Lung (tissue), 12 donors: ENCODE measurements around the gene ZNF587B. TPM values are rescaled to one million over a fixed set of nuclear protein-coding genes. Genes with fewer than 3 reads are reported as not detected.
"Not testable (repeated sequence)": the region's sequence is repeated elsewhere in the genome, so short reads cannot be mapped to it uniquely, and the experiment has no call there.

Experiments used
- ATAC-seq: fragments of 200-7000 bp; cut with Tn5 transposase; one replicate; pipeline ENCODE4 v1.9.1; 2020; ENCODE audit warnings: moderate number of reproducible peaks; ENCODE audit not compliant: insufficient read depth, low FRiP score
- DNase-seq, 3 donors: peaks; one replicate each; pipeline ENCODE4 v3.0.0-alpha.2; 2013 to 2017
- H3K27ac ChIP-seq, 2 donors: one replicate each; pipeline ENCODE4 v1.5.1; 2013; ENCODE audit warnings: mild to moderate bottlenecking in 2 of 2, moderate library complexity in 2 of 2, control low read depth in 1 of 2, inconsistent platforms in 1 of 2, low read depth in 1 of 2, low read length in 1 of 2
- H3K27me3 ChIP-seq, 3 donors: one replicate each; pipeline ENCODE4 v1.5.1; 2013; ENCODE audit warnings: low read length in 2 of 3; ENCODE audit not compliant: control insufficient read depth in 3 of 3, insufficient read depth in 3 of 3
- H3K36me3 ChIP-seq, 4 donors: one replicate each; pipeline ENCODE4 v1.5.1; 2013; ENCODE audit warnings: low read length in 4 of 4, mild to moderate bottlenecking in 1 of 4, moderate library complexity in 1 of 4; ENCODE audit not compliant: control insufficient read depth in 4 of 4, insufficient read depth in 4 of 4
- H3K4me1 ChIP-seq, 5 donors: one replicate each; pipeline ENCODE4 v1.5.1; 2013; ENCODE audit warnings: low read length in 5 of 5, mild to moderate bottlenecking in 2 of 5, moderate library complexity in 1 of 5; ENCODE audit not compliant: control insufficient read depth in 5 of 5, insufficient read depth in 5 of 5
- H3K4me3 ChIP-seq: one replicate; pipeline ENCODE4 v1.5.1; 2013; ENCODE audit warnings: mild to moderate bottlenecking, control low read depth, moderate library complexity
- H3K9ac ChIP-seq, 2 donors: one replicate each; pipeline ENCODE4 v1.5.1; 2013; ENCODE audit warnings: low read length in 2 of 2, control low read depth in 1 of 2; ENCODE audit not compliant: insufficient read depth in 1 of 2
- H3K9me3 ChIP-seq, 4 donors: one replicate each; pipeline ENCODE4 v1.5.1; 2013; ENCODE audit warnings: low read length in 3 of 4, mild to moderate bottlenecking in 1 of 4, moderate library complexity in 1 of 4; ENCODE audit not compliant: control insufficient read depth in 4 of 4, insufficient read depth in 3 of 4
- WGBS, 2 donors: extraction: QIAGEN DNeasy Blood & Tissue Kit; methylation state at CpG; one replicate each; pipeline ENCODE4 v1.1.7; 2013; 5-methylcytosine and 5-hydroxymethylcytosine counted together
- polyA plus RNA-seq, 2 donors: library from polyadenylated mRNA; stranded (reverse); fragments of 200-250 nt; gene quantifications; one replicate each; pipeline ENCODE4 v1.2.1, GENCODE V29; 2013
- total RNA-seq, 2 donors: library from RNA; depleted of rRNA in 1 of 2; stranded (reverse); fragments of >200 nt in 1 of 2; gene quantifications; one replicate each; pipeline ENCODE4 v1.2.1, GENCODE V29; 2014 to 2021
- TF ChIP-seq, protein P1 (sequence below): IDR thresholded peaks from 2 replicates; pipeline ENCODE4 v1.5.1; 2012; ENCODE audit warnings: mild to moderate bottlenecking; ENCODE audit errors: control extremely low read depth, extremely low read depth
- donor health status: control.
- donor health status: control.
- donor health status: Bipolar disorder and iron deficiency.
- donor health status: healthy.
- donor health status: DM: yes; HTN: yes; CAD: no.

The ZNF587B gene
- total and polyA plus RNA-seq, 4 donors: 4.0 to 31.7 (median 11.4) TPM

- no peak overlapping the region for H3K27ac ChIP-seq
- DNase-seq (no peak), ATAC-seq (no peak)
- peaks cover 0 to 12% (median under 1%) of the 10 kb centered on the region in 4 donors for H3K36me3 ChIP-seq
- H3K27me3 ChIP-seq: no peaks in the 10 kb centered on the region
- H3K9ac ChIP-seq: no peak overlapping the region
- TF ChIP-seq, protein P1, sequence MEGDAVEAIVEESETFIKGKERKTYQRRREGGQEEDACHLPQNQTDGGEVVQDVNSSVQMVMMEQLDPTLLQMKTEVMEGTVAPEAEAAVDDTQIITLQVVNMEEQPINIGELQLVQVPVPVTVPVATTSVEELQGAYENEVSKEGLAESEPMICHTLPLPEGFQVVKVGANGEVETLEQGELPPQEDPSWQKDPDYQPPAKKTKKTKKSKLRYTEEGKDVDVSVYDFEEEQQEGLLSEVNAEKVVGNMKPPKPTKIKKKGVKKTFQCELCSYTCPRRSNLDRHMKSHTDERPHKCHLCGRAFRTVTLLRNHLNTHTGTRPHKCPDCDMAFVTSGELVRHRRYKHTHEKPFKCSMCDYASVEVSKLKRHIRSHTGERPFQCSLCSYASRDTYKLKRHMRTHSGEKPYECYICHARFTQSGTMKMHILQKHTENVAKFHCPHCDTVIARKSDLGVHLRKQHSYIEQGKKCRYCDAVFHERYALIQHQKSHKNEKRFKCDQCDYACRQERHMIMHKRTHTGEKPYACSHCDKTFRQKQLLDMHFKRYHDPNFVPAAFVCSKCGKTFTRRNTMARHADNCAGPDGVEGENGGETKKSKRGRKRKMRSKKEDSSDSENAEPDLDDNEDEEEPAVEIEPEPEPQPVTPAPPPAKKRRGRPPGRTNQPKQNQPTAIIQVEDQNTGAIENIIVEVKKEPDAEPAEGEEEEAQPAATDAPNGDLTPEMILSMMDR: no peak
- 95 to 98% methylated on average over 6 of the region's 6 CpGs for WGBS, 2 donors
- H3K4me1 ChIP-seq: peaks cover 0 to 9% (median 6%) of the 10 kb centered on the region in 5 donors
- H3K9me3 ChIP-seq: peaks cover 0 to 24% (median 0%) of the 10 kb centered on the region in 4 donors
- H3K4me3 ChIP-seq: no peak overlapping the region
Measured at GRCh38 chr19:57825511-57825910, 4.6 kb upstream of the ZNF587B start.

- no peak overlapping the region for H3K4me3 ChIP-seq
- peaks cover 0 to 11% (median 8%) of the 10 kb centered on the region in 5 donors for H3K4me1 ChIP-seq
- H3K9ac ChIP-seq: no peak overlapping the region
- H3K27me3 ChIP-seq: no peaks in the 10 kb centered on the region
- H3K36me3 ChIP-seq: peaks cover 0 to 8% (median 0%) of the 10 kb centered on the region in 4 donors
- WGBS, 2 donors: 81 to 88% methylated on average over 5 of the region's 5 CpGs
- DNase-seq (peak; percentile 29 to 42 (median 30)), ATAC-seq (no peak)
- H3K9me3 ChIP-seq: peaks cover 0 to 21% (median 0%) of the 10 kb centered on the region in 4 donors
- TF ChIP-seq, protein P1: no peak
- peak overlapping the region in 1 of 2 donors; percentile 28 for H3K27ac ChIP-seq
Measured at GRCh38 chr19:57829316-57829715, 783 bp upstream of the ZNF587B start.

GRCh38 chr19:57836991-57837390 is 6.9 kb downstream of the ZNF587B start:
- not testable (repeated sequence) for DNase-seq, H3K9ac ChIP-seq, H3K4me1 ChIP-seq, H3K9me3 ChIP-seq, H3K27me3 ChIP-seq, H3K27ac ChIP-seq, ATAC-seq, H3K4me3 ChIP-seq
- WGBS, 2 donors: 96 to 98% methylated on average over 5 of the region's 5 CpGs
- H3K36me3 ChIP-seq: peaks cover 0 to 12% (median 9%) of the 10 kb centered on the region in 4 donors

GRCh38 chr19:57838622-57839191 is 8.6 kb downstream of the ZNF587B start:
- not testable (repeated sequence) for H3K9ac ChIP-seq, H3K27ac ChIP-seq, DNase-seq, H3K4me1 ChIP-seq, ATAC-seq, H3K4me3 ChIP-seq, H3K27me3 ChIP-seq
- WGBS, 2 donors: 89 to 92% methylated on average over 4 to 5 of the region's 5 CpGs
- Histone ChIP-seq H3K36me3 (peaks cover 0 to 16% (median 10%) of the 10 kb centered on the region in 4 donors), H3K9me3 (peaks cover 0 to 14% (median 0%) of the 10 kb centered on the region in 4 donors)
